NB4 (cell line): ENCODE data around the gene EFL1.

ENCODE experiments used
- MAX ChIP-seq: IDR thresholded peaks from 2 replicates; pipeline ENCODE4 v1.6.1; 2011; ENCODE audit warnings: low read depth, low read length
- MYC ChIP-seq: IDR thresholded peaks from 2 replicates; pipeline ENCODE4 v1.6.1; 2011; ENCODE audit warnings: low read depth, low read length
- POLR2A ChIP-seq: IDR thresholded peaks from 2 replicates; pipeline ENCODE4 v1.6.1; 2011; ENCODE audit warnings: mild to moderate bottlenecking; ENCODE audit not compliant: insufficient read length; ENCODE audit errors: extremely low read depth
- TF ChIP-seq, protein P1 (sequence below): IDR thresholded peaks from one replicate; pipeline ENCODE4 v1.5.1; 2012; ENCODE audit warnings: low read depth, low read length

DNA sequence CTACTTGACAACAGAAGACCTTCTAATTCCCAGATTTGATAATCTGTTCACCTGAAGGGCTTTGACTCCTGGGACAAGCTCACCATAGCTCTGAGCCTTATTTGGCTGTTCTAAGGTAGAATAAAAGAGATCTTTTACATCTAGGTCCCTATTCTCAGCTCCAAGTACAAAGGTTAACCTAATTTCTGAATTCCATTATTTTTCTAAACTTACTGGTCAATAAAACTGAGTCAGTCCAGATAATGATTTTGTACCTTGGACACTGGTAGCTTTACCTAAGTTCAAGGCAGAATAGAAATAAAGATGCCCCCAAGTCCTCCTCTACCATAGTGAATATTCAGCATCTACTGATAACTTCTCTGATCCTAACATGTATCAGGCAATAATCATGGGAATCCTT lies 135.0 kb downstream of the EFL1 start:
- TF ChIP-seq, protein P1, sequence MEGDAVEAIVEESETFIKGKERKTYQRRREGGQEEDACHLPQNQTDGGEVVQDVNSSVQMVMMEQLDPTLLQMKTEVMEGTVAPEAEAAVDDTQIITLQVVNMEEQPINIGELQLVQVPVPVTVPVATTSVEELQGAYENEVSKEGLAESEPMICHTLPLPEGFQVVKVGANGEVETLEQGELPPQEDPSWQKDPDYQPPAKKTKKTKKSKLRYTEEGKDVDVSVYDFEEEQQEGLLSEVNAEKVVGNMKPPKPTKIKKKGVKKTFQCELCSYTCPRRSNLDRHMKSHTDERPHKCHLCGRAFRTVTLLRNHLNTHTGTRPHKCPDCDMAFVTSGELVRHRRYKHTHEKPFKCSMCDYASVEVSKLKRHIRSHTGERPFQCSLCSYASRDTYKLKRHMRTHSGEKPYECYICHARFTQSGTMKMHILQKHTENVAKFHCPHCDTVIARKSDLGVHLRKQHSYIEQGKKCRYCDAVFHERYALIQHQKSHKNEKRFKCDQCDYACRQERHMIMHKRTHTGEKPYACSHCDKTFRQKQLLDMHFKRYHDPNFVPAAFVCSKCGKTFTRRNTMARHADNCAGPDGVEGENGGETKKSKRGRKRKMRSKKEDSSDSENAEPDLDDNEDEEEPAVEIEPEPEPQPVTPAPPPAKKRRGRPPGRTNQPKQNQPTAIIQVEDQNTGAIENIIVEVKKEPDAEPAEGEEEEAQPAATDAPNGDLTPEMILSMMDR: no peak
- no peak for TF ChIP-seq MAX
- no peak for TF ChIP-seq POLR2A
- TF ChIP-seq MYC: no peak
